Measurements from ENCODE around the gene BRWD1.

The BRWD1 gene

DNA sequence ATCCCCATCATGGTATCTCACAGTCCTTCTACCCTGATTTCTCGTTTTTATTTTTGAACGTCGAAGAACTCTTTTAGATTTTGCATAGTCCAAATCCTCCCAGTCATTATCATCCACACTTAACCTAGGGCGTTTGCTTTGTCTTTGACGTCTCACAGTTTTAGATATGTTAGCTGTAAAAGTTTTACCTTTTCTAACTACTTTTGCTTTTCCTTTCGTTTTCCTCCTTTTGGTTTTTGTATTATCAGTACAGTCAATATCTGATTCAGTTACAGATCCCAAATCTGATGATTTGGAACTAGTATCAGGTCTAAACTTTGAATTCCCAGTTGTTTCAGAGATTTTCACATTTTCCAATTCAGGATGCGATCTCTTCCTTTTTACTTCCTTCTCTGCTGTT lies 117.1 kb downstream of the BRWD1 start:
- no peak for DNase-seq

DNA sequence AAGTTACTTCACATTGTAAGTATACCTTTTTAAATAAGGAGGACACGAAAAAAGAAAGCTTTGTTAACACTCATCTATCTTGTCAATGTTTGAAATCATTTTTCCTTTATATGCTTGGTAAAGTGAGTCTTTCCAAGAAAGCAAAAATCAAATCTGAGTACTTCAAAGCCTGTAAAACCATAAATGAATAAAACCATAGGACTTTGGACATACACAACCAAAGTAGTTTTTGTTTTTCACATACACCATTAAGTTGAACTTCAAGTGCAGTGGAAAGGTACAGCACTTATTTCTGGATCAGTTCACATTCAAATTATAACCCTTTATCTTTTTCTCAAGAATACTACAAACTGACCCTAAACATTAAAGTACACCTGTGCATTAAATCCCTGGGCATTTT lies 120.1 kb downstream of the BRWD1 start:
- DNase-seq = no peak

- DNase-seq = no peak
Observed at GRCh38 chr21:39189857-39190604, 123.4 kb downstream of the BRWD1 start.

- DNase-seq = no peak
Observed at GRCh38 chr21:39188521-39189139, 124.8 kb downstream of the BRWD1 start.

DNA sequence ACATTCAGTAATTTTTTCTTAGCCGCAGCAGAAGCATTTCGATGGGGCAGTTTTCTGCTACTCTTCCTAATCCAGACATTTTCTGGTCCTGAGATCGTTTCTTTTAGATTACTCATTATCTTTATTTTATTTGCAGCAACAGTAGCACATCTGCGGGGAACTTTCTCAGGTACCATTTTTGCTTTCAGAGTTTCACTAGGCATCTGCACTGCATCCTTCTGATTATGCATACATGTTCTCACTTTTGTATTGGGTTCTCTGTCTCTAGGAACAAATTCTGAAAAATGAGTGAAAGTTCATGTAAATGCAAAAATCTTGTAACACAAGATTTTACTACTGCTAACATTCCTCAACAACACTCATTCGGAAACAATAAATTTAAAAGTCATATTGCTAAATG lies 126.3 kb downstream of the BRWD1 start:
- no peak for DNase-seq

DNA sequence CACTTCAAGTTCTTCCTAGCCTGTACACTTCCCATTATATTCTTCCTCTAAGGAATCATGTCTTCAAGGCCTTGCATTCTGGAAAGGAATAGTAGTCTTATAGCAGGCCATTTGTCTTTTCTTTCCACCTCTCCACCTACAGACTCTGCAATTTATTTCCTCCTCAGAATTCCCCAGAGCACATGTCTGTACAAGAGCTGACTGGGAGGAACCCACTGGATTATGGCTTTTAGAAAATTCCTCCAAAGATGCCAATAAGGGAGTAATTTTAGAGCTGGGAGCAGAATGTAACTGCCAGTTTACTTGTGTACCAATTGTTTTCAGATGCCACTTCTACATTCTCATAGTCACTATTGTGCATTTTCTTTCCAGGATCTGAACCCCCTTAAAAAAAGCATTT lies 126.8 kb downstream of the BRWD1 start:
- no peak for DNase-seq

- no peak for DNase-seq
Observed at GRCh38 chr21:39185157-39185556, 128.3 kb downstream of the BRWD1 start.

DNA sequence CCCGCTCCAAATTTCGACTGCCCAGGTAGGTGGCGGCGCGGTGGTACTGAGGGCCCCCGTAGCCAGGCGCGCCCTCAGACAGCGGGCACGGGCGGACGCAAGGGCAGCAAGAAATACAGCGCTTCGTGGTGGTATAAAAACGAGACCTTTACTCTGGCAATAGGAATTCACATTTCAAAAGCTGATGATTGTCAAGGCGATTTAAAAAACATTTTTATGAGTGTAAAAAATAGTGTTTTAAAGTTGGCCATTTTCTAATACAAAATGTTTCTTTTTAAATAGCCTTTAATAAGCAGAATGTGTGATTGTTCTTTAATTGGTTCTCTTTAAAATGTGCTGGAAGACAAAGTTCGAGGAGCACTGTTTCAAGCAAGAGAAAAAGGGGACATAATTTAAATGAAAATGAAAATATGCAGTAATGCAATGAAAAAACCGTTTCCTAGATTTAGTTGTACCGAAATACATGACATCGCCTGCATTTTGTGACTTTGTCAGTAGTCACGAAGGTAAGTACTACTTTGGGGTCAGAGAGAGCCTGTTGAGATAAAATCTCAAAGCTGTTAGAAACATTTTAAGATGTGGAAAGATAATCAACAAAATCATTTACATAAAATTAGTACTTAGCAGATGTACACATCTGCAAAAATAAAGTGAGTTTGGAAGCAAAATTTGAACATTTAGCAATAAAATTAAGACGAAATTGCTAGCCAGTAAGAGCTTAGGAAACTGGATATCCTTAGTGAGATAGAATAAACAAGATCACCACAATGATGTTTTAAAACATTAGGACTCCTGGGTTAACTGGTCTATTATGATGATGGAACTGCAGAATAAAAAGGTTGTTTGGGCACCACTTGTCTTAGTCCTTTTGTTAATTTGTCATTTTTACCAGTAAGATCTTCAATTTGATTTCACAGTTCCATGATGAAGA lies 129.1 kb downstream of the BRWD1 start:
- no peak for DNase-seq

- peak; percentile 93 for DNase-seq
Observed at GRCh38 chr21:39183272-39184049, 130.0 kb downstream of the BRWD1 start, which contains the start of gene PSMG1. Gene PSMG1, minus strand, starts transcription at chr21:39183451. Its CDS starts 66 bp downstream, at chr21:39183385.

DNA sequence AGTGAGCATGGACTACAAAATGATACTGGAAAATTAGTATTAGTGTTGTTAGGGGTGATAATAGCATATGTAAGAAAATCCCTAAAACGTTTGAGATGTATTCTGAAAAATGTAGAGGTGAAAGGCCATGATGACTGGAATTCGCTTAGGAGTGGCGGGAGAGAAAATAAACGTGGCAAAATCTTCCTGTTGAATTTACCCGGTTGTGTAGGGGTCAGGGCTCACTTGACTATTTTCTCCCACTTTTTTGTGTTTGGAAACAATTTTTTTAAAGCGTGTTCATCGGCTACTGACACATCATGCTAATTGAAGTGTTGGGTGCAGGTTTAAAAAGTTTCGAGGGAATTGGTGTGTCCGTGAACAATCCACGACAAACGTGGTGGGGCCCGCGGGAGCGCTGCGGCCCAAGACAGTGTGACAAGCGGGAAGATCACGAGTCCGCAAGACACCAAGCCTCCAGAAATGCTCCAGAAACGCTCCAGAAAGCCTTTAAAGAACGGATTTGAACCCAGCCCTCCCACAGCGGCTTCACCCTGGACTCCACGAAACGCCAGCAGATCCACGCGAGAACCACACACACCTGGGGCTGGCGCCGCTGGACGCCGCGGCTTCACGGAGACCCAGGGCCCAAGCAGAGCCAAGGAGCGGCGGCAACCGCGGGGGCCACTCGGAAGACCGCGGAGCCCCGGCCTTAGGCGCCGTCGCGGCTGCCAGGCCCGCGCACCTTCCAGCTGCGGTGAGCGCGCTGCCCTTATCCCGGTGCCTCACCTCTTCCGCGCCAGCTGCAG lies 130.8 kb downstream of the BRWD1 start:
- no peak for DNase-seq

- no peak for DNase-seq
Observed at GRCh38 chr21:39182016-39182415, 131.4 kb downstream of the BRWD1 start.

DNA sequence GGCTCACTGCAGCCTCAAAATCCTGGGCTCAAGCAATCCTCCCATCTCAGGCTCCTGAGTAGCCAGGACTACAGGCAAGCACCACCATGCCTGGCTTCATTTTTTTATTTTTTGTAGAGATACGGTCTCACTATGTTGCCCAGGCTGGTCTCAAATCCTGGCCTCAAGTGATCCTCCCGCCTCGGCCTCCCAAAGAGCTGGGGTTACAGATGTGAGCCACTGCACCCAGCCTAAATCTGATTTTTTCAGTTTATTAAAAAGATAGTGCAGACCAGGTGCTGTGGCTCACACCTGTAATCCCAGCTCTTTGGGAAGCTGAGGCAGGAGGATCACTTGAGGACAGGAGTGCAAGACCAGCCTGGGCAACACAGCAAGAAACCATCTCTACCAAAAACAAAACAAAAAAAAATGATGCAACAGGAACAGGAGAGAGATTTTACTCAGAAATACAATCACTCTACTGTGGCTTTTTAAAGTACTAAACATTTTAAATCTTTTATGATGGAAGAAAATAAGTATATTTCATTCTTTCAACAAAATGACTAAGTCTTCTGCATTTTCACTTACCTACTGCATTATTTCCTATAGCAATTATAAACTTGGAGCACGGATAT lies 132.1 kb downstream of the BRWD1 start:
- DNase-seq = no peak

DNA sequence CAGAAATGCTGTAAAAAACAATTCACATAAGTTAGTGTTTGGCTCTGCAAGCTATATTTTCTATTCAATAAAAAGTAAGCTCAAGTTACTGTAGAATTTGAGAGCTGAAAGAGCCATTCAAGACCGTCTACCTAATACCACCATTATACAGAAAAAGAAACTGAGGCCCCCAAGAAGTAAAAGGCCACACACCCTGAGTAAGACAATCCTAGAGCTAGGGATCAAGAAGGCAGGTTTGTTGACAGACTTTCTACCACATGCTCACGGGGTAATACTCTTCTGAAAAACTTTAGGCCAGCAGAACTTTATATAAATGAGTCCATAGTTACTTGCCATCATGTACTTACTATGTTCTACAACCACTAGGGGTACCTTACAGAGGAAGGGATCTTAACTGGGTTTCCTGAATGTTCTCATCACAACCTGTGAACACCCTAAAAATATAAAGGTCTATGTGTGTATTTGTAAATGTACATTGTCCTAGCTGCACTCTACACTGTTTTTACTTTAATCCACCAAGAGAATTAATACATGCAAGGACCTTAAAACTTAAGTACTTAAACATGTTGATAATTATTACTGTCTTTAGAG lies 132.9 kb downstream of the BRWD1 start:
- DNase-seq = no peak

GRCh38 chr21:39178421-39178820 lies 135.0 kb downstream of the BRWD1 start:
- no peak for DNase-seq

DNA sequence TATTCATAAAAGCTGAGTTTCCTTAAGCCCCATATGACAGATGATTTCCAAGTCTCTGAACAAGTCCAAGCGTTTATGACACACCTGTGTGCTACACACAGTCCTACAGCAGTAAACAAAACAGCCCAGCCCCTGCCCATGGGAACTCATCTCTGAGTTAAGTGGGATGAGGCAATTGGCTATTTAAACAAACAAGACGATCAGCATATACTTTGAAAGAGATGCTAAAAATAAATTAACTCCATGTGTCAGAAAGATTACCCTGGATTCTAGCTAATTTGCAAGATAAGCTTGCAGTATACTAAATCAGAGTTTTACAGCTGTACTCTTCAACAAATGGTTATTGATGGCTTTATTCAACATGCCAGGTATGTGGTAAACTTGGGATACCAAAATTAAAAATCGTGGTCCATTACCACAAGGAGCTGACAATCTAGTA lies 137.1 kb downstream of the BRWD1 start:
- no peak for DNase-seq

GRCh38 chr21:39175665-39176064 lies 137.8 kb downstream of the BRWD1 start:
- no peak for DNase-seq

- DNase-seq = no peak
Observed at GRCh38 chr21:39175154-39175553, 138.3 kb downstream of the BRWD1 start.

DNA sequence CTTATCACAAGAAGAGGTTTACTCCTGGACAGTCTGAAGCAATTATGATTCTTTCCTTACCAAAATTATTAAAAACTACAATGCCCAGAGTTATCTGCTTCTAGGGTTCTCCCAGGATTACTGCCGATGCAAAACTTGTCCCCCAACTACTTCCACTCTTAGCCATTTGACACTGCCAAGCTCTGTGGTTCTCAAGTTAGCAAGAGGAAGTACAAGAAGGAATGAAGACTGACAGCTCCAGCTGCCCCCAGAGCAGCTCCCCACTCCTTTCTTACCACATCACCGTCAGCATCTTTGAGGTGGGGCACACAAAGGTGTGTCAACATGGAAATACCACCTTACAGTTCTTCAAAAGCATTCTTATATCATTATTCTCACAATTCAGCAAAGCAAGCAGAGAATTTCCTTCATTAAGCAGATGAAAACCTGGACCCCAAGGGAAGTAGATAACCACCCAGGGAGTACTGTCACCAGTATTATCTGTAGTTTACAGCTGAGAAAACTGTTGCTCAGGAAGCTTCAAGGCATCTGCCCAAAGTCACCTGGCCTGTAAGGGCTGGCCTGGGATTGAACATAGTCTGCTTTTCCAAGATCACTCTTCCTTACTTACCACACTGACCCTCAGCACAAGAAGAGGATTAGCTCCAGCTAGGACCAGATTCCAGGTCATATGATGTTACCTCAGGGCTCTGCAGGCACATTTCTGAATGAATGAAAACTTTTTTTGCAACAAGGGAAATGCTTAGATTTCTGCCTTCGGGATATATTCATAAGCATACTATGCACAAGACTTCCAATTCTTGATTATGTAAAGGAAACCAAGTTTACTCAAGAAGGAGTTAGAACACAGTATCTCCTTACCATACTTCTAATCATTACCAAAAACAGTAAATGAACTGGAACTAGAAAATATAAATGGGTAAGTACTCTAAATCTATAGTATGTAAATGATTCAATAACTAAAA lies 139.4 kb downstream of the BRWD1 start:
- no peak for DNase-seq

DNA sequence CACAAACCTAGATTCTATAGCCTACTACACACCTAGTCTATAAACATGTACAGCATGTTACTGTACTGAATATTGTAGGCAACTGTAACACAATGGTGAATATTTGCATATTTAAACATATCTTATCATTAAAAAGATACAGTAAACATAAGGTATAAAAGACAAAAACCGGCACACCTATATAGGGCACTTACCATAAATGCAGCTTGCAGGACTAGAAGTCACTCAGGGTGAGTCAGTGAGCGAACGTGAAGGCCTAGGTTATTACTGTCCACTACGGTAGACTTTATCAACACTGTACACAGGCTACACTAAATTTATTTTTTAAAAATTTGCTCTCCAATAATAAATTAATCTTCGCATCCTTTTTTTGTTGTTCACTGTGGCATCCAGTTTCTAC lies 143.5 kb downstream of the BRWD1 start:
- DNase-seq = no peak

DNA sequence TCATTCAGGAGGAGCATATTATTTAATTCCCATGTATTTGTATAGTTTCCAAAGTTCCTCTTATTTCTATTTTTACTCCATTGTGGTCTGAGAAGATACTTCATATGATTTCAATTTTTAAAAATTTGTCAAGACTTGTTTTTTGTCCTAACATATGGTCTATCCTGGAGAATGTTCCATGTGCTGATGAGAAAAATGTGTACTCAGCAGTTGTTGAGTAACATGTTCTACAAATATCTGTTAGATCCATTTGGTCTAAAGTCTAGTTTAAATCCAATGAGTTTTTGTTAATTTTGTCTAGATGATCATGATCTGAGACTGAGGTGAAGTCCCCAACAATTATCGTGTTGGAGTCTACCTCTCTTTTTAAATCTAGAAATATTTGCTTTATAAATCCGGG lies 144.6 kb downstream of the BRWD1 start:
- no peak for DNase-seq
